Measurements from ENCODE around the gene LPP. TPM values are rescaled to one million over a fixed set of nuclear protein-coding genes. Genes with fewer than 3 reads are reported as not detected.

The LPP gene
- polyA plus RNA-seq, 3 donors: 14.1 to 23.2 (median 15.3) TPM

GRCh38 chr3:188745031-188745430 is 591.1 kb downstream of the LPP start:
- H3K4me2 ChIP-seq (replicated peaks; ENCODE audit: extremely low read depth, low read length, poor library complexity, severe bottlenecking): no peak overlapping the region
- no peaks in the 10 kb centered on the region for H3K79me2 ChIP-seq (ENCODE audit: insufficient read depth, low read length)
- no peak overlapping the region for H3K9ac ChIP-seq (ENCODE audit: insufficient read depth, low read length, poor library complexity, severe bottlenecking)
- Mint-ChIP-seq H3K36me3 (peaks cover 2 to 3% of the 10 kb centered on the region in 2 donors), H3K27me3 (ENCODE audit: low read depth in 3 of 3) (peaks cover 0 to 2% (median 0%) of the 10 kb centered on the region in 3 donors), H3K9me3 (no peaks in the 10 kb centered on the region), H3K4me3 (no peak overlapping the region), H3K4me1 (peaks cover 7% of the 10 kb centered on the region), H3K27ac (no peak overlapping the region)
- H3K27ac ChIP-seq (ENCODE audit: low read depth in 1 of 2, low read length in 2 of 2): no peak overlapping the region
- intact Hi-C loops (cut with micrococcal nuclease): no loop called here
- no peak for TF ChIP-seq CTCF (IDR thresholded peaks at IDR 0.05)
- H2AFZ ChIP-seq (ENCODE audit: insufficient read depth, low read depth, low read length, poor library complexity, severe bottlenecking): no peak overlapping the region
- no peaks in the 10 kb centered on the region for H4K20me1 ChIP-seq (ENCODE audit: insufficient read depth, low read length)
- no peak overlapping the region for H3K4me3 ChIP-seq (replicated peaks in 1 of 3; ENCODE audit: low read depth in 2 of 3, low read length in 3 of 3)
- no peaks in the 10 kb centered on the region for H3K4me1 ChIP-seq (ENCODE audit: control insufficient read depth in 1 of 2, insufficient read depth in 2 of 2, low read length in 2 of 2)
- H3K27me3 ChIP-seq (ENCODE audit: control insufficient read depth in 2 of 2, insufficient read depth in 2 of 2, low read length in 2 of 2): no peaks in the 10 kb centered on the region
- no peaks in the 10 kb centered on the region for H3K36me3 ChIP-seq (replicated peaks in 1 of 2; ENCODE audit: control insufficient read depth in 1 of 2, insufficient read depth in 2 of 2, low read length in 2 of 2)
- no peak for DNase-seq
- H3K9me3 ChIP-seq (replicated peaks in 1 of 2; ENCODE audit: control insufficient read depth in 1 of 2, insufficient read depth in 1 of 2, low read length in 2 of 2): no peaks in the 10 kb centered on the region

- H3K36me3 ChIP-seq (replicated peaks in 1 of 2; ENCODE audit: control insufficient read depth in 1 of 2, insufficient read depth in 2 of 2, low read length in 2 of 2): no peaks in the 10 kb centered on the region
- no peak overlapping the region for H3K27ac ChIP-seq (ENCODE audit: low read depth in 1 of 2, low read length in 2 of 2)
- H3K79me2 ChIP-seq (ENCODE audit: insufficient read depth, low read length): no peaks in the 10 kb centered on the region
- Mint-ChIP-seq H3K4me3 (no peak overlapping the region), H3K27me3 (ENCODE audit: low read depth in 3 of 3) (peaks cover 0 to 2% (median 0%) of the 10 kb centered on the region in 3 donors), H3K9me3 (no peaks in the 10 kb centered on the region), H3K27ac (no peak overlapping the region), H3K36me3 (peaks cover 2 to 3% of the 10 kb centered on the region in 2 donors), H3K4me1 (peaks cover 6% of the 10 kb centered on the region)
- H4K20me1 ChIP-seq (ENCODE audit: insufficient read depth, low read length): no peaks in the 10 kb centered on the region
- WGBS (ENCODE audit: insufficient coverage): 92% methylated on average over 2 of the region's 3 CpGs
- no peaks in the 10 kb centered on the region for H3K4me1 ChIP-seq (ENCODE audit: control insufficient read depth in 1 of 2, insufficient read depth in 2 of 2, low read length in 2 of 2)
- TF ChIP-seq CTCF (IDR thresholded peaks at IDR 0.05): no peak
- H3K9ac ChIP-seq (ENCODE audit: insufficient read depth, low read length, poor library complexity, severe bottlenecking): no peak overlapping the region
- no peak for DNase-seq
- H3K4me2 ChIP-seq (replicated peaks; ENCODE audit: extremely low read depth, low read length, poor library complexity, severe bottlenecking): no peak overlapping the region
- H3K9me3 ChIP-seq (replicated peaks in 1 of 2; ENCODE audit: control insufficient read depth in 1 of 2, insufficient read depth in 1 of 2, low read length in 2 of 2): no peaks in the 10 kb centered on the region
- no peak overlapping the region for H3K4me3 ChIP-seq (replicated peaks in 1 of 3; ENCODE audit: low read depth in 2 of 3, low read length in 3 of 3)
- intact Hi-C loops (cut with micrococcal nuclease): no loop called here
- no peaks in the 10 kb centered on the region for H3K27me3 ChIP-seq (ENCODE audit: control insufficient read depth in 2 of 2, insufficient read depth in 2 of 2, low read length in 2 of 2)
- no peak overlapping the region for H2AFZ ChIP-seq (ENCODE audit: insufficient read depth, low read depth, low read length, poor library complexity, severe bottlenecking)
These were observed 592.4 kb downstream of the LPP start for GRCh38 chr3:188746291-188746783.

Data from CD14-positive monocyte (primary cell).